ENCODE measurements around the gene SLC17A8. TPM values are rescaled to one million over a fixed set of nuclear protein-coding genes. Genes with fewer than 3 reads are reported as not detected.
A peak's percentile ranks its signal among the peaks of the same experiment; 100 is the strongest.

SLC17A8 gene
- total RNA-seq, 1 experiment from 2014 or later = not detected

GRCh38 chr12:100383586-100384558, 27.0 kb downstream of the SLC17A8 start:
- Histone ChIP-seq H3K9me3 (replicated peaks) (no peaks in the 10 kb centered on the region), H3K4me1 (no peaks in the 10 kb centered on the region), H3K27ac (no peak overlapping the region), H3K4me3 (no peak overlapping the region), H3K27me3 (no peaks in the 10 kb centered on the region), H3K36me3 (no peaks in the 10 kb centered on the region)
- no peak for DNase-seq

DNA sequence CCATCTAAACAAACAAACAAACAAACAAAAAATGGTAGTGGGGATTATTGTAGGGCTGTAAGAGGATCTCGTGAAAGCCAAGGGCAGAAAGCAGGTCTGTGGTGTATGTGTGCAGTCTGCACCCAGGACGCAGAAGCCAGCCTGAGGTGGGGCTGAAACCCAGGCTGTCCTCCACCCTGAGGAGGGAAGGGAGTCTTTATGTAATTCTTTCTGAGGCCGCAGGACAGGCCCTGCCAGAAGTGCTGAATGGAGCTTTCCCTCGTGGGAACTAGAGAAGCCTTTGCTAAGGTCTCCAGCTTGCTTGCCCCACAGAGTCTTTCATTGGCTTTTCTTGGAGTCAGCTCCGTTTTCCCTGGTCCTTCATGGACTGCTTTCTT, 27.7 kb downstream of the SLC17A8 start:
- Histone ChIP-seq H3K36me3 (no peaks in the 10 kb centered on the region), H3K4me3 (no peak overlapping the region), H3K27ac (no peak overlapping the region), H3K4me1 (no peaks in the 10 kb centered on the region), H3K9me3 (replicated peaks) (no peaks in the 10 kb centered on the region), H3K27me3 (no peaks in the 10 kb centered on the region)
- DNase-seq = no peak

DNA sequence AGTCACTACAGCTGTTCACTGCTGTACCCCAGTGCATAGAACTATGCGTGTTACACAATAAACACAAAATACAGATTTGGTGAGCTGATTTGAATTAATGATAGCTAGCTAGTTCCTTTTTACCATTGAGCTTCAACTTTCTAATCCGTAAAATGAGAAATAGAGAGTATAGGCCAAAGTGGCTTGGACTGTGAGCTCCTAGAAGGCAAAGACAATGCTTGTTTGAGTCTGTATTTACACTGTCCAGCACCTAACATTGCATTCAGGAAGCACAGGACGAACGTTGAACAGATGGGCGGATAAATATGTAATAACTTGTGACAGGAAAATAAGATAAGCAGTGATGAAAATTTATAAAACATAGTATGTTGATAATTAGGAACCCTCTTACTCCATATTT, 31.5 kb downstream of the SLC17A8 start:
- Histone ChIP-seq H3K36me3 (no peaks in the 10 kb centered on the region), H3K4me3 (no peak overlapping the region), H3K4me1 (no peaks in the 10 kb centered on the region), H3K9me3 (replicated peaks) (no peaks in the 10 kb centered on the region), H3K27me3 (no peaks in the 10 kb centered on the region), H3K27ac (no peak overlapping the region)
- no peak for DNase-seq

DNA sequence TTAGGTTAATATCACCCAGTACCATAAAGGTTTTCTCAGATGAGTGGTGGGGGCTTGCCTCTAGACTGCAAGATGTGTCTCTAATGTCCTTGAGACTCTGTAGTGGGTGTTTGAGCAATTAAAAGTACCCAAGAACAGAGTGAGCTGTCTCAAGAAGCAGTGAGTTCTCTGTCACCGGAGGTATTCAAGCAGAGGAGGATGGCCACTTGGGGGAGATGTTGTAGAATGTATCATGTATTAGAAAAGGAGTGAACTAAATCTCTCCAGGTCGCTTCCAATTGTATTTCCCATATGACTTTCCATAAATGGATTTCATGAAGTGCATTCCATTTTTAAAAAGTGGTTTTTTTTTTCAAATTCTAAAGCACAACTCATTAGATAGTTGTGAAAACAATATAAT, 35.0 kb downstream of the SLC17A8 start:
- Histone ChIP-seq H3K4me3 (no peak overlapping the region), H3K36me3 (no peaks in the 10 kb centered on the region), H3K27me3 (no peaks in the 10 kb centered on the region), H3K9me3 (replicated peaks) (no peaks in the 10 kb centered on the region), H3K4me1 (no peaks in the 10 kb centered on the region), H3K27ac (no peak overlapping the region)
- no peak for DNase-seq

GRCh38 chr12:100393200-100393599, 36.3 kb downstream of the SLC17A8 start:
- Histone ChIP-seq H3K27ac (no peak overlapping the region), H3K36me3 (no peaks in the 10 kb centered on the region), H3K27me3 (no peaks in the 10 kb centered on the region), H3K9me3 (replicated peaks) (no peaks in the 10 kb centered on the region), H3K4me3 (no peak overlapping the region), H3K4me1 (no peaks in the 10 kb centered on the region)
- no peak for DNase-seq

DNA sequence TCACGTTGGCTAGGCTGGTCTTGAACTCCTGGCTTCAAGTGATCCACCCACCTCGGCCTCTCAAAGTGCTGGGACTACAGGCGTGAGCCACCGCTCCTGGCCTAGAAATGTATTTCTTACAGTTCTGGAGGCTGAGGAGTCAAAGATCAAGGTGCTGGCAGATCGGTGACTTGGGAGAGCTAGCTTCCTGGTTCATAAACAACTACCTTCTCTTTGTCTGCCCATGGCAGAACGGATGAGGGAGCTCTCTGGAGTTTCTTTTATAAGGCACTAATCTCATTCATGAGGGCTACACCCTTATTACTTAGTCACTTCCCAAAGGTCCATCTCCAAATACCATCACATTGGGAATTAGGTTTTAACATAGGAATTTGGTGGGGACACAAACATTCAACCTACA, 38.9 kb downstream of the SLC17A8 start:
- Histone ChIP-seq H3K4me3 (no peak overlapping the region), H3K27ac (no peak overlapping the region), H3K36me3 (no peaks in the 10 kb centered on the region), H3K4me1 (peaks cover 5% of the 10 kb centered on the region; the same call in 1 of the 2 replicates), H3K9me3 (replicated peaks) (no peaks in the 10 kb centered on the region), H3K27me3 (no peaks in the 10 kb centered on the region)
- no peak for DNase-seq

DNA sequence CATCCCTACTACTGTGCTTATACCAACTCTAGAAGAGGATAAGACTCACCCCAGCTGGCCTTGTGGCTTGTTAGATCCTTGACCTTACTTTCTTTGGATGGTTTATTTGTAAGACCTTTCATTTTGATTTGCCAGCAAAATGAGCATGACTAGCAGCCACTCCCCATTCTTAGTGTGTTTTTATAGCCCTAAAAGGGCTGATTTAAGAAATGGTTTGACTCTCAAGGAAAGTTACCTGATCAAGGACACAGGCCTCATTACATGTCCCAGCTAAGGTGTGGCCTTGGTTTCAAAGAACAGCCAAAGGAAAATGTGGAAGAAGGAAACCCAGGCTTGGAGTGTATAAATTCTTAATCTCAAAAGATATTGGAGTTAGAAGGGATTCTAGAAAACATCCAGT, 41.4 kb downstream of the SLC17A8 start:
- Histone ChIP-seq H3K4me1 (peaks cover 5% of the 10 kb centered on the region; the same call in 1 of the 2 replicates), H3K9me3 (replicated peaks) (no peaks in the 10 kb centered on the region), H3K27ac (no peak overlapping the region), H3K4me3 (no peak overlapping the region), H3K36me3 (no peaks in the 10 kb centered on the region), H3K27me3 (no peaks in the 10 kb centered on the region)
- DNase-seq = no peak

GRCh38 chr12:100399095-100399494, 42.2 kb downstream of the SLC17A8 start:
- H3K36me3 ChIP-seq = no peaks in the 10 kb centered on the region
- H3K9me3 ChIP-seq (replicated peaks) = no peaks in the 10 kb centered on the region
- H3K27me3 ChIP-seq = no peaks in the 10 kb centered on the region
- H3K4me1 ChIP-seq = peaks cover 5% of the 10 kb centered on the region; the same call in 1 of the 2 replicates
- 0 out of 2 replicates have a peak overlapping the region, but pooled peaks have one; percentile 11 for H3K27ac ChIP-seq
- DNase-seq = peak; percentile 35 to 45
- no peak overlapping the region for H3K4me3 ChIP-seq

DNA sequence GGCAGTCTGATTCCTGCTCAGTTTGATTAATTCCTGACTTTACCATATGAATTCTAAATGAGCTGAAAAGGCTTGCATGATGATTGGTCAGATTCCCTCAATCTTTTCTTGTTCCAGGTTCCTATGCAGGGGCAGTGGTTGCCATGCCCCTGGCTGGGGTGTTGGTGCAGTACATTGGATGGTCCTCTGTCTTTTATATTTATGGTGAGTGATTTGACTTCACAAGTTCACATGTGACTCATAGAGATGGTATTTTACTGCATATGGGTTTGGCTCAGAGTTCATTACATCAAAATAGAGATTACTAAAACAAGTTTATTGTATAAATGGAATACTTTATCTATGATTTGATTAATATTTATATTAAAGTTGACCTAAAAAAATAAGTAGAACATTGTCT, 44.8 kb downstream of the SLC17A8 start:
- peaks cover 5% of the 10 kb centered on the region; the same call in 1 of the 2 replicates for H3K4me1 ChIP-seq
- no peaks in the 10 kb centered on the region for H3K9me3 ChIP-seq (replicated peaks)
- no peaks in the 10 kb centered on the region for H3K27me3 ChIP-seq
- DNase-seq = no peak
- H3K4me3 ChIP-seq = no peak overlapping the region
- no peaks in the 10 kb centered on the region for H3K36me3 ChIP-seq
- H3K27ac ChIP-seq = no peak overlapping the region

- peaks cover 5% of the 10 kb centered on the region; the same call in 1 of the 2 replicates for H3K4me1 ChIP-seq
- no peak overlapping the region for H3K4me3 ChIP-seq
- DNase-seq = no peak
- no peaks in the 10 kb centered on the region for H3K9me3 ChIP-seq (replicated peaks)
- no peak overlapping the region for H3K27ac ChIP-seq
- no peaks in the 10 kb centered on the region for H3K27me3 ChIP-seq
- no peaks in the 10 kb centered on the region for H3K36me3 ChIP-seq
Measured at GRCh38 chr12:100402763-100403162, 45.9 kb downstream of the SLC17A8 start.

DNA sequence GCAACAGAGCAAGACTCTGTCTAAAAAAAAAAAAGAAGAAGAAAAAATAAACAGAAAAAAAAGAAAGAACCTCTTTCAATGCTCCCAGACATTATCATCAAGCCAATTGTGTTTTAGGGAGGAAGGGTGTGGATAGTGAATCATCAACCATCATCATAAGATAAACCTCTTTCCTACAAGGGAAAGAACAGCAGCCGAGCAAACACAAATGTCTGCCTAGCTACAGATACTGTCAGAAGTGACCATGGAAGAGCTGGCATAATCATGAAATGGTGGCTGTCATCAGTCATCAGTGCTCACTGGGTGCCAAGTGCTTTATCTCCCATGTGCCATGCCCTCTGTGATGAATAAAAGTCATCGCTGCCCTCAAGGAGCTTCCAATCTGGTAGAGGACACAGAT, 46.6 kb downstream of the SLC17A8 start:
- Histone ChIP-seq H3K4me1 (peaks cover 5% of the 10 kb centered on the region; the same call in 1 of the 2 replicates), H3K27me3 (no peaks in the 10 kb centered on the region)
- no peak for DNase-seq

GRCh38 chr12:100404769-100405407, 48.0 kb downstream of the SLC17A8 start:
- H3K4me1 ChIP-seq = no peaks in the 10 kb centered on the region
- H3K4me3 ChIP-seq = no peak overlapping the region
- H3K9me3 ChIP-seq (replicated peaks) = no peaks in the 10 kb centered on the region
- no peaks in the 10 kb centered on the region for H3K27me3 ChIP-seq
- H3K27ac ChIP-seq = no peak overlapping the region
- no peaks in the 10 kb centered on the region for H3K36me3 ChIP-seq
- peak; percentile 55 to 75 for DNase-seq

More for the DNA sequence above, 46.6 kb downstream of the SLC17A8 start:
- Histone ChIP-seq H3K4me3 (no peak overlapping the region), H3K9me3 (replicated peaks) (no peaks in the 10 kb centered on the region), H3K36me3 (no peaks in the 10 kb centered on the region), H3K27ac (no peak overlapping the region)

DNA sequence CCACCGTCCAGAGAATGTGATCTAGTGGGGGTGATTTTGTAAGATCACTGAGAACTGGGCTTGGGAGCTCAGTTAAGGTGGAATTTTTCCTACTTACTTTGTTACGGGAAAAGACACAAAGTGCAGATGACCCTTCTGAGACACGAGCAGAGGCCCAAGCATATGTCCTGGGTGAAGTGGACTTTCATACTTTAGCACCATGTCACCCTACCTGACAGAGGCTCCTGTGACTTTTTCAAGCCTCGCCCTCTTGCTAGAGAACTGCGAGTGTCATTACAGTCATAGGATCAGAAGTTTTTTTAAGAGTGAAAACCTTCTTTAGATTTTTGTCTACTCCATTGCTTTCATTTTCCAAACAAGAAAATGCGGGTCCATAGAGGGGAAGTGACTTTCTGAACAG, 56.1 kb downstream of the SLC17A8 start:
- no peak overlapping the region for H3K4me3 ChIP-seq
- H3K27me3 ChIP-seq = no peaks in the 10 kb centered on the region
- H3K27ac ChIP-seq = no peak overlapping the region
- H3K4me1 ChIP-seq = no peaks in the 10 kb centered on the region
- H3K36me3 ChIP-seq = no peaks in the 10 kb centered on the region
- no peak for DNase-seq
- no peaks in the 10 kb centered on the region for H3K9me3 ChIP-seq (replicated peaks)

DNA sequence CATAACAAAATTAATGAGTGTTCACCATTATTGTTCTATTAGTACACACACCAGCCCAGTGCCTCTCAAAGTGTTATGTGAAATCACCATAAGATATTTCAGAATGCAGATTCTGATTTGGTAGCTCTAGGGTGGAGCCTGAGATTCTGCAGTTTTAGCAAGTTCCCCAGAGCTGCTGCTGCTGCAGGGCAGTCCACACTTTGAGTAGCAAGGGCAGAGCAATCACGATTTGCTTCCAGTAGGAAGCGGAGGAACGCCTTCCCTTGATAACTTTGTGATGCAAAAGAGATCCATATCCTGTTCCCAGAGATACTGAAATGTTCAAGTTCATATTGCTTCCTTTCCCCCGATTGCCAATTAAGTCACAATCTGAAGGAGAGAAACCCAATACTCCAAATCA, 57.9 kb downstream of the SLC17A8 start:
- Histone ChIP-seq H3K4me3 (no peak overlapping the region), H3K4me1 (no peaks in the 10 kb centered on the region), H3K27me3 (no peaks in the 10 kb centered on the region), H3K27ac (no peak overlapping the region), H3K9me3 (replicated peaks) (no peaks in the 10 kb centered on the region), H3K36me3 (no peaks in the 10 kb centered on the region)
- no peak for DNase-seq

DNA sequence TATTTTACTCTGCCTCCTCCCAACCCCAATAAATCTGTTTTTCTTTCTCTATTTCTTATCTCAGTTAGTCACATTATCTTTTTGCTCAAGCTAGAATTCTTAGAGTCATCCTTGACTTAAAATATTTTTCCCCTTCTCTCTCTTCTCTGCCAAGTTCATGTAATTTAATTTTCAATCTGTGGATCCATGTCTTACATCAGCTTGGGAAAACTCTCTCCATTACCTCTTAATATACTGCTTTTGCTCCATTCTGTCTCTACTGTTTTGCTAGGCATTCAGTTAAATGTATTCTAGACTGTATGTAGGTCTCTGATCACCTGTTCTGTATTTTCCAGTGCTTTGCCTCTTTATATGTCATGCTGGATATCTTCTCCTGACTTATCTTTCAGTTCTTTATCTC, 65.8 kb downstream of the SLC17A8 start:
- Histone ChIP-seq H3K36me3 (no peaks in the 10 kb centered on the region), H3K4me1 (no peaks in the 10 kb centered on the region), H3K27ac (no peak overlapping the region), H3K27me3 (no peaks in the 10 kb centered on the region), H3K9me3 (replicated peaks) (no peaks in the 10 kb centered on the region), H3K4me3 (no peak overlapping the region)
- DNase-seq = no peak

Measured in SJCRH30 (cell line).